ENCODE results near the gene IQCE.

- TF ChIP-seq POLR2A (IDR thresholded peaks at IDR 0.05) (no peak), CTCF (IDR thresholded peaks at IDR 0.05) (no peak)
These were observed 100.2 kb downstream of the IQCE start for GRCh38 chr7:2658941-2659340.

All from gastroesophageal sphincter (tissue), 3 donors.